SH-SY5Y (cell line): Measurements from ENCODE around the gene ARL4A.

Source experiments
- GATA2 ChIP-seq: IDR thresholded peaks from 2 replicates; pipeline ENCODE4 v1.6.1; 2011; ENCODE audit warnings: mild to moderate bottlenecking, low read depth, low read length
- GATA3 ChIP-seq: IDR thresholded peaks from 2 replicates; pipeline ENCODE4 v1.6.1; 2011; ENCODE audit warnings: low read depth, mild to moderate bottlenecking, low read length, moderate library complexity

DNA sequence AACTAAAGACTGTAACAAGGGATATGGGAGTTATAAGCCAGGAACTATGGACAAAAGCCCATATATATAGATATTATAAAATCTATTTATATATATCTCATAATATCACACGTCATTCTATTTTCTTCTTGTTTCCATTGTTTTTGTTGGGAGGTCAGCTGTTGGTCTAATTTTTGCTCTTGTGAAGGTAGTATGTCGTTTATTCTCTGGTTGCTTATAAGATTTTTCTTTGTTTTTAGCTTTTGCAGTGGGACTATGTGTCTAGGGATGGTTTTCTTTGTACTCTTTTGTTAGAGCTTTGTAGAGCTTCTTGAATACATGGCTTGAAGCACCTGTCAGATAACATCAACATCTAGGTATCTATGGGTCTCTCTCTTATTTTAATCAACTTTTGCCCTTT lies 14.0 kb downstream of the ARL4A start:
- TF ChIP-seq GATA2 (no peak), GATA3 (no peak)
